Measurements from ENCODE around the gene PDE2A. TPM values are rescaled to one million over a fixed set of nuclear protein-coding genes. Genes with fewer than 3 reads are reported as not detected.

PDE2A gene
- polyA plus RNA-seq, 2 of the 4 experiments (the other 2 are of a cell fraction), result 0.62 to 1.5 TPM

- WGBS (ENCODE audit: missing lambda C conversion rate), result 83% methylated on average over 5 of the region's 5 CpGs
- ChIA-PET CTCF (interaction anchor here (0.6 to 12.5 kb wide), 27 partner anchors 10 to 735 kb away, joined by 3 to 293 read pairs (median 8); partner anchors contain the start of gene PDE2A), POLR2A (no interaction called here)
- no peak for ATAC-seq
- FAIRE-seq, result no peak
- no peak for DNase-seq (ENCODE audit: low read depth in 1 of 2, low spot score in 1 of 2)
- TF ChIP-seq CBX8 (IDR thresholded peaks at IDR 0.05), result no peak
- no peak for TF ChIP-seq CHD4 (IDR thresholded peaks at IDR 0.05; ENCODE audit: borderline replicate concordance)
- TF ChIP-seq ZFP36 (IDR thresholded peaks at IDR 0.05; ENCODE audit: borderline replicate concordance, partially characterized antibody), result peak; percentile 22
- TF ChIP-seq EHF (CRISPR knock-in tag; IDR thresholded peaks at IDR 0.05), result no peak
- TF ChIP-seq RAD21 (conservative IDR thresholded peaks at IDR 0.05 in 1 of 2, IDR thresholded peaks at IDR 0.05 in 1 of 2), result no peak
- TF ChIP-seq EHMT2 (IDR thresholded peaks at IDR 0.05; ENCODE audit: low read depth), result no peak
- no peak for TF ChIP-seq BCL3 (IDR thresholded peaks at IDR 0.05)
- TF ChIP-seq REST (IDR thresholded peaks at IDR 0.05), result no peak
- no peak for TF ChIP-seq HDAC2 (IDR thresholded peaks at IDR 0.05)
- H3K27ac ChIP-seq, result no peak overlapping the region
- H3K4me2 ChIP-seq, result no peak overlapping the region
- H3K4me1 ChIP-seq, result peaks cover 9% of the 10 kb centered on the region; the same call in 2 of the 3 replicates
- H3K4me3 ChIP-seq, result no peak overlapping the region
- H3K9me3 ChIP-seq, result no peaks in the 10 kb centered on the region
These were observed 8.1 kb upstream of the PDE2A start for GRCh38 chr11:72682238-72682857.

- CTCF ChIA-PET, result interaction anchor here (0.6 to 12.5 kb wide), 20 partner anchors 10 to 736 kb away, joined by 3 to 293 read pairs (median 4); partner anchors contain the start of gene PDE2A
These were observed 7.3 kb upstream of the PDE2A start for GRCh38 chr11:72681226-72682153.

More at GRCh38 chr11:72681226-72682153, 7.3 kb upstream of the PDE2A start:
- no peak for FAIRE-seq
- WGBS (ENCODE audit: missing lambda C conversion rate), result 70% methylated on average over 17 of the region's 17 CpGs
- TF ChIP-seq FOSL2 (IDR thresholded peaks at IDR 0.05) (no peak), FOSL2 (CRISPR knock-in tag; IDR thresholded peaks at IDR 0.05) (no peak), HES2 (IDR thresholded peaks at IDR 0.05) (no peak), RCOR1 (IDR thresholded peaks at IDR 0.05; ENCODE audit: low read depth, low read length) (no peak), EHMT2 (IDR thresholded peaks at IDR 0.05; ENCODE audit: low read depth) (no peak), ZNF302 (CRISPR knock-in tag; IDR thresholded peaks at IDR 0.05) (no peak), ZC3H11A (IDR thresholded peaks at IDR 0.05) (no peak), MAFK (IDR thresholded peaks at IDR 0.05; ENCODE audit: partially characterized antibody) (no peak), CTCF (IDR thresholded peaks at IDR 0.05) (no peak), HDAC2 (IDR thresholded peaks at IDR 0.05) (no peak), HOXB5 (CRISPR knock-in tag; IDR thresholded peaks at IDR 0.05) (no peak), RARB (CRISPR knock-in tag; IDR thresholded peaks at IDR 0.05) (no peak), GATA3 (IDR thresholded peaks at IDR 0.05; ENCODE audit: borderline replicate concordance) (no peak), EP300 (IDR thresholded peaks at IDR 0.05) (no peak), CBX2 (IDR thresholded peaks at IDR 0.05; ENCODE audit: borderline replicate concordance, low read depth) (no peak), TFCP2L1 (CRISPR knock-in tag; IDR thresholded peaks at IDR 0.05) (no peak), MAX (IDR thresholded peaks at IDR 0.05) (no peak)
- Histone ChIP-seq H3K4me2 (no peak overlapping the region), H3K4me1 (peaks cover 9% of the 10 kb centered on the region; the same call in 2 of the 3 replicates), H3K27ac (no peak overlapping the region), H3K9me3 (no peaks in the 10 kb centered on the region), H3K4me3 (no peak overlapping the region)
- no peak for DNase-seq (ENCODE audit: low read depth in 1 of 2, low spot score in 1 of 2)
- ATAC-seq, result no peak
- POLR2A ChIA-PET, result no interaction called here

Data from A549 (cell line).